AG04450 (cell line): Measurements from ENCODE around the gene CEP250. TPM values are rescaled to one million over a fixed set of nuclear protein-coding genes. Genes with fewer than 3 reads are reported as not detected.
A peak's percentile ranks its signal among the peaks of the same experiment; 100 is the strongest.

Source experiments
- CTCF ChIA-PET: fragments of 300-600, 350-600 bp; formaldehyde crosslinking; extraction: SDS; loops from one replicate; lab custom pipeline; 2022; ENCODE audit warnings: antibody characterized with exemption, inconsistent platforms; lab: Charles Lee
- POLR2A ChIA-PET: fragments of 350-600 bp; formaldehyde crosslinking; extraction: SDS; loops from one replicate; lab custom pipeline; 2021; ENCODE audit warnings: antibody characterized with exemption, inconsistent platforms; lab: Yijun Ruan, JAX
- DNase-seq: peaks from one replicate; pipeline ENCODE4 v3.0.0-alpha.2; 2011; ENCODE audit warnings: low read depth, low spot score
- H3K27ac ChIP-seq: one replicate; pipeline ENCODE4 v1.5.1; 2012; ENCODE audit warnings: low read depth, low read length, control low read depth
- H3K27me3 ChIP-seq: one replicate; pipeline ENCODE4 v1.6.0; 2012; ENCODE audit warnings: low read length; ENCODE audit not compliant: control insufficient read depth, insufficient read depth
- H3K4me3 ChIP-seq: 2 replicates; pipeline ENCODE4 v1.5.1; 2011; ENCODE audit warnings: mild to moderate bottlenecking, low read depth, low read length, control low read depth
- H3K9me3 ChIP-seq: 2 replicates; pipeline ENCODE4 v1.5.1; 2012; ENCODE audit warnings: low read length; ENCODE audit not compliant: control insufficient read depth, insufficient read depth
- CTCF ChIP-seq: IDR thresholded peaks from 2 replicates; pipeline ENCODE4 v1.5.1; 2011; ENCODE audit warnings: low read depth, low read length, control low read depth, inconsistent platforms
- polyA plus RNA-seq: library from polyadenylated mRNA; depleted of rRNA; stranded (reverse); fragments of >200 nt; gene quantifications from 2 replicates; pipeline ENCODE4 v1.2.3, GENCODE V29; 2011

Gene CEP250
- polyA plus RNA-seq, 1 experiment = 16.8 TPM

DNA sequence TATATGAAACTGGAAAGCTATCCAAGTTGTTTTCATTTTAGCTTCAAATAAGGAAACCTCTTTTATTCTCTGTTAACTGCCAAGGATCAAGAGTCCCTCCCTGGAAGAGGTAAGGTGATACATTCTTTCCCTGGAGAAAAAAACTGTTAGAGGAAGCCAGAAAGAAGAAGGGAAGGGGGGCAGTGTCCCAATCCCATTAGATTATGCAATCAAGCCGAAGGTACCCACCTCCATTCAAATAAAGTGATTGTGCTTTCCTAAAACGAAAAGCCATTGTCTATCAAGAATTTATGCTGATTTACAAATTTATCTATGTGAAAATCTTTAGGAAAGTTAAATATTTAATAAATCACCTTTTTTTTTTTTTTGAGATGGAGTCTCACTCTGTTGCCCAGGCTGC, 34.1 kb upstream of the CEP250 start:
- ChIA-PET CTCF (interaction anchor here (0.7 kb wide), 2 partner anchors 117 to 185 kb away, joined by 3 to 5 read pairs; no protein-coding TSS in a partner anchor), POLR2A (no interaction called here)
- Histone ChIP-seq H3K9me3 (no peaks in the 10 kb centered on the region), H3K27ac (no peak overlapping the region), H3K4me3 (no peak overlapping the region), H3K27me3 (peaks cover 4% of the 10 kb centered on the region)
- no peak for DNase-seq
- no peak for TF ChIP-seq CTCF

DNA sequence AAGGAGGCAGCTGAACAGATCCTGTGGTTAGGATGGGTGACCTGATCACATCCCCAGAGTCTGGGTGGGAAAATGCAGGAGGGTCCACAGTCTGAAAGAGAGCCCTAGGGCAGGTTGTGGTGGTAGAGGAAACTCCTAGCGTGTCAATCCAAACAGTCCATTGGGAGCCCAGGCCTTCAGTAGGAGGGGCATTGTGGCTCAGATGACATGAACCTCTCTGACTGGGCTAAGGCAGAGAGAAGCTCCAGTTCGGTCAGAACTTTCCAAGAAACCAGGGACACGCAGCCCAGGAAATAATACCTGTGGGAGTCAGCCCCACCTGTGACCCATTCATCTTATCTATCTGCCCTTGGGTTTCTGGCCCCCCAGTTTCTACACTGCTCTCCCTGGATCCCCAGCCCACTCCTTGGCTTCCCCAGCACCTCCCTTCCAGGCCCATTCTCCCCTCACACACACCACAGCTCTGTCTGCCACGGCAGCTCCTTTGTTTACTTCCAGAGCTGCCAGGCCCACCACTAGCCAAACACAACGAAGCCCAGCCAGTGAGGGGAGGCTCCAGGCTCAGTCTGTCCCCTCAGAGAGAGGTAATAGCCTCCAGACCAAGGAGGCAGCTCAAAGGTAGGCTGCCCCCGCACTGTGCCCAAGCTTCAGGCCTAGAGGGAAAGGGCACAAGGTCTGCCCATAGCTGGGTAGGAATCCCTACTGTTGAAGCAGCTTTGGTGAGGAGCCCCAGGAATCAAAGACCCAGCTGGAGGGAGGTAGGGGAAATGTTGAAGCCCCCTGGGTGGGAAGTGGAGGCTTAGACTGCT, 23.6 kb upstream of the CEP250 start:
- no peaks in the 10 kb centered on the region for H3K27me3 ChIP-seq
- peak overlapping the region; percentile 3 for H3K27ac ChIP-seq
- peaks cover 6% of the 10 kb centered on the region; the same call in 1 of the 2 replicates for H3K9me3 ChIP-seq
- CTCF ChIA-PET = interaction anchor here (0.9 to 1.2 kb wide), 4 partner anchors 15 to 335 kb away, joined by 3 to 5 read pairs (median 3); partner anchors contain the start of gene MMP24OS
- TF ChIP-seq CTCF = no peak
- POLR2A ChIA-PET = interaction anchor here (0.7 to 1.1 kb wide), 2 partner anchors 23 to 233 kb away, joined by 3 read pairs; partner anchors contain the start of gene CEP250
- DNase-seq = no peak
- no peak overlapping the region for H3K4me3 ChIP-seq

GRCh38 chr20:35432430-35432735, 23.0 kb upstream of the CEP250 start:
- CTCF ChIA-PET = interaction anchor here (1.0 kb wide), 1 partner anchor 126 kb away, joined by 3 read pairs; no protein-coding TSS in a partner anchor

DNA sequence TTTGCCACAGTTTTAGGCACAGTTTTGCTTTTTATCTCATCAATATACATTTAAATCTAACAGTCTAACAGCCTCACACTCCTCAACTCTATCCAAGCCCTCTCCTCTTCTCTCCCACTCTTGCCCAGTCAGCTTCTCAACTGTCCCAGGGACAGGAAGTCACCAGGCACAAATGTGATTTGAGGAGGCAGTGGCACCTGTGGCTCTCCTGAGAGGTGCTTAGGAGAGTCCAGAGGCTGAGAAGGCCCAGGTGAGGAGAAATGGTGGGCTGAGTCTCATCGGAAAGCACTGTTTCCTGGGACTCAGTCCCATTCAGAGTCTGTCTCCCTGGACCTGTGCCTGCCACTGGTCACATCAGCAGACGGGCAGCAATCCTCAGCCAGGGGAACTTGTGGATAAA, 22.1 kb upstream of the CEP250 start:
- ChIA-PET POLR2A (no interaction called here), CTCF (no interaction called here)
- Histone ChIP-seq H3K4me3 (no peak overlapping the region), H3K27me3 (no peaks in the 10 kb centered on the region), H3K27ac (no peak overlapping the region), H3K9me3 (peaks cover 6% of the 10 kb centered on the region; the same call in 1 of the 2 replicates)
- DNase-seq = no peak
- no peak for TF ChIP-seq CTCF

More at GRCh38 chr20:35432430-35432735, 23.0 kb upstream of the CEP250 start:
- no peak overlapping the region for H3K27ac ChIP-seq
- POLR2A ChIA-PET = interaction anchor here (1.1 kb wide), 1 partner anchor 22 kb away, joined by 3 read pairs; the partner anchor contains the start of gene CEP250
- no peak for TF ChIP-seq CTCF
- H3K4me3 ChIP-seq = no peak overlapping the region
- H3K9me3 ChIP-seq = peaks cover 6% of the 10 kb centered on the region; the same call in 1 of the 2 replicates
- DNase-seq = no peak
- no peaks in the 10 kb centered on the region for H3K27me3 ChIP-seq
